Lower leg skin (tissue), 4 donors: ENCODE data around the gene HPGDS. TPM values are rescaled to one million over a fixed set of nuclear protein-coding genes. Genes with fewer than 3 reads are reported as not detected.

Source experiments
- DNase-seq, 2 donors: peaks; one replicate each; pipeline ENCODE4 v3.0.0-alpha.2; 2019; ENCODE audit warnings: low spot score in 2 of 2
- H3K4me3 ChIP-seq: fragments of 200-600 bp; sonication (generic); 2 replicates; pipeline ENCODE4 v1.5.1; 2017; ENCODE audit warnings: mild to moderate bottlenecking, low read depth; ENCODE audit not compliant: poor library complexity, severe bottlenecking
- CTCF ChIP-seq, 3 donors: fragments of 450-650 bp; IDR thresholded peaks; one replicate each; pipeline ENCODE4 v1.5.1; 2016; ENCODE audit warnings: antibody characterized with exemption in 3 of 3, mild to moderate bottlenecking in 3 of 3, moderate library complexity in 2 of 3
- POLR2A ChIP-seq, 2 donors: fragments of 450-650 bp; IDR thresholded peaks; one replicate each; pipeline ENCODE4 v1.6.1; 2016 to 2017; ENCODE audit warnings: antibody characterized with exemption in 2 of 2, mild to moderate bottlenecking in 1 of 2, moderate library complexity in 1 of 2
- WGBS, 2 donors: methylation state at CpG; one replicate each; pipeline ENCODE4 v1.1.5; 2018; 5-methylcytosine and 5-hydroxymethylcytosine counted together
- intact Hi-C: fragments of 100-400 bp; cut with DNase I; formaldehyde crosslinking; loops from one replicate; pipeline ENCODE4 v1.15.0; 2023; ENCODE audit warnings: low total_unique reads
- total RNA-seq, 4 donors: library from RNA; depleted of rRNA; stranded (reverse); fragments of >200 nt; gene quantifications; one replicate each; pipeline ENCODE4 v1.1.0, GENCODE V29; 2016

The HPGDS gene
- total RNA-seq, 4 donors from 2014 or later, result 0.86 to 3.0 (median 1.6) TPM

- TF ChIP-seq CTCF (IDR thresholded peaks at IDR 0.05) (no peak), POLR2A (IDR thresholded peaks at IDR 0.05) (no peak)
- no peak overlapping the region for H3K4me3 ChIP-seq
- intact Hi-C loops, result loop anchor here (10.0 kb wide), 1 partner anchor 1252 kb away; no protein-coding TSS in a partner anchor
- DNase-seq, result no peak
- WGBS, 2 donors, result 88 to 93% methylated on average over 2 of the region's 2 CpGs
Measured at GRCh38 chr4:94377294-94377693, 34.7 kb upstream of the HPGDS start.

- WGBS, 2 donors, result 92 to 94% methylated on average over 3 of the region's 3 CpGs
- DNase-seq, result no peak
- no peak overlapping the region for H3K4me3 ChIP-seq
- no peak for TF ChIP-seq CTCF (IDR thresholded peaks at IDR 0.05)
- no peak for TF ChIP-seq POLR2A (IDR thresholded peaks at IDR 0.05)
- intact Hi-C loops, result loop anchor here (10.0 kb wide), 1 partner anchor 1251 kb away; no protein-coding TSS in a partner anchor
Measured at GRCh38 chr4:94375364-94375763, 32.7 kb upstream of the HPGDS start.

GRCh38 chr4:94373752-94374151 is 31.1 kb upstream of the HPGDS start:
- WGBS, 2 donors, result 88 to 98% methylated on average over 3 of the region's 3 CpGs
- no peak for TF ChIP-seq CTCF (IDR thresholded peaks at IDR 0.05)
- no peak for TF ChIP-seq POLR2A (IDR thresholded peaks at IDR 0.05)
- no peak overlapping the region for H3K4me3 ChIP-seq
- intact Hi-C loops, result loop anchor here (10.0 kb wide), 1 partner anchor 1249 kb away; no protein-coding TSS in a partner anchor
- DNase-seq, result no peak

GRCh38 chr4:94372991-94373390 is 30.4 kb upstream of the HPGDS start:
- intact Hi-C loops, result loop anchor here (10.0 kb wide), 1 partner anchor 1248 kb away; no protein-coding TSS in a partner anchor
- 87 to 90% methylated on average over 3 of the region's 3 CpGs for WGBS, 2 donors

GRCh38 chr4:94372228-94372978 is 29.8 kb upstream of the HPGDS start:
- WGBS, 2 donors, result 66% methylated on average over 4 of the region's 4 CpGs
- no peak for TF ChIP-seq POLR2A (IDR thresholded peaks at IDR 0.05)
- no peak for TF ChIP-seq CTCF (IDR thresholded peaks at IDR 0.05)
- intact Hi-C loops, result loop anchor here (10.0 kb wide), 1 partner anchor 1248 kb away; no protein-coding TSS in a partner anchor
- no peak for DNase-seq
- H3K4me3 ChIP-seq, result no peak overlapping the region

More at GRCh38 chr4:94372991-94373390, 30.4 kb upstream of the HPGDS start:
- H3K4me3 ChIP-seq, result no peak overlapping the region
- no peak for TF ChIP-seq POLR2A (IDR thresholded peaks at IDR 0.05)
- no peak for TF ChIP-seq CTCF (IDR thresholded peaks at IDR 0.05)
- no peak for DNase-seq
